ENCODE measurements around the gene CIB4.

The CIB4 gene

GRCh38 chr2:26619521-26619951 lies 21.6 kb downstream of the CIB4 start:
- no peak for DNase-seq

GRCh38 chr2:26619096-26619495 lies 22.1 kb downstream of the CIB4 start:
- DNase-seq: no peak

GRCh38 chr2:26618611-26619010 lies 22.6 kb downstream of the CIB4 start:
- DNase-seq: no peak

- no peak for DNase-seq
Observed at GRCh38 chr2:26617588-26618083, 23.5 kb downstream of the CIB4 start.

GRCh38 chr2:26616706-26617587 lies 24.2 kb downstream of the CIB4 start:
- DNase-seq: no peak

- no peak for DNase-seq
Observed at GRCh38 chr2:26615860-26616705, 25.1 kb downstream of the CIB4 start.

GRCh38 chr2:26615336-26615859 lies 25.8 kb downstream of the CIB4 start:
- no peak for DNase-seq

- no peak for DNase-seq
Observed at GRCh38 chr2:26614216-26615138, 26.7 kb downstream of the CIB4 start.

GRCh38 chr2:26613241-26614215 lies 27.6 kb downstream of the CIB4 start:
- no peak for DNase-seq

GRCh38 chr2:26612522-26613240 lies 28.5 kb downstream of the CIB4 start:
- DNase-seq: no peak

GRCh38 chr2:26612034-26612433 lies 29.1 kb downstream of the CIB4 start:
- DNase-seq: no peak

- DNase-seq: no peak
Observed at GRCh38 chr2:26610504-26611335, 30.4 kb downstream of the CIB4 start.

- no peak for DNase-seq
Observed at GRCh38 chr2:26609839-26610277, 31.3 kb downstream of the CIB4 start.

GRCh38 chr2:26609205-26609631 lies 31.9 kb downstream of the CIB4 start:
- DNase-seq: no peak

GRCh38 chr2:26608557-26608956 lies 32.6 kb downstream of the CIB4 start:
- no peak for DNase-seq

- DNase-seq: no peak
Observed at GRCh38 chr2:26607698-26608097, 33.5 kb downstream of the CIB4 start.

GRCh38 chr2:26606847-26607190 lies 34.3 kb downstream of the CIB4 start:
- DNase-seq: no peak

- DNase-seq: no peak
Observed at GRCh38 chr2:26605999-26606846, 34.9 kb downstream of the CIB4 start.

All from activated CD4-positive, alpha-beta T cell treated with anti-CD3 and anti-CD28 coated beads, Interleukin-2, amount 50 U/mL, for 16 hours (primary cell).